ENCODE measurements around the gene PRAC1. TPM values are rescaled to one million over a fixed set of nuclear protein-coding genes. Genes with fewer than 3 reads are reported as not detected.

The PRAC1 gene
- total RNA-seq, 2 donors from 2014 or later: not detected

- no peaks in the 10 kb centered on the region for H3K36me3 Mint-ChIP-seq (ENCODE audit: low read depth)
- H3K9me3 ChIP-seq (ENCODE audit: control insufficient read depth, low read length): no peaks in the 10 kb centered on the region
- no peaks in the 10 kb centered on the region for H3K9me3 Mint-ChIP-seq
- H3K27ac Mint-ChIP-seq: no peak overlapping the region
- H3K4me1 Mint-ChIP-seq: peaks cover 16% of the 10 kb centered on the region
- WGBS, 2 experiments (ENCODE audit: insufficient coverage in 1 of 2, insufficient read length in 1 of 2): 7 to 10% methylated on average over 27 to 32 of the region's 32 CpGs
- DNase-seq: peak; percentile 73
- no peak overlapping the region for H3K4me3 ChIP-seq (ENCODE audit: low read length)
- H3K27ac ChIP-seq (ENCODE audit: low read depth, low read length): no peak overlapping the region
- H3K9ac ChIP-seq (ENCODE audit: extremely low read depth, low read length, poor library complexity, severe bottlenecking): no peak overlapping the region
- H3K27me3 Mint-ChIP-seq (ENCODE audit: insufficient read depth): peaks cover 100% of the 10 kb centered on the region
- H3K27me3 ChIP-seq (ENCODE audit: control insufficient read depth, insufficient read depth, low read length, poor library complexity, severe bottlenecking): peaks cover 100% of the 10 kb centered on the region
- no peak overlapping the region for H3K4me3 Mint-ChIP-seq
- no peak for TF ChIP-seq CTCF (conservative IDR thresholded peaks at IDR 0.05)
- H3K4me1 ChIP-seq (ENCODE audit: control insufficient read depth, insufficient read depth, low read length): peaks cover 9% of the 10 kb centered on the region
- H3K36me3 ChIP-seq (ENCODE audit: control insufficient read depth, insufficient read depth, low read length): no peaks in the 10 kb centered on the region
Measured at GRCh38 chr17:48749621-48750553, 27.6 kb upstream of the PRAC1 start.

GRCh38 chr17:48748718-48749566, 26.6 kb upstream of the PRAC1 start:
- H3K4me1 Mint-ChIP-seq: peaks cover 16% of the 10 kb centered on the region
- Histone ChIP-seq H3K4me1 (ENCODE audit: control insufficient read depth, insufficient read depth, low read length) (peaks cover 9% of the 10 kb centered on the region), H3K27me3 (ENCODE audit: control insufficient read depth, insufficient read depth, low read length, poor library complexity, severe bottlenecking) (peaks cover 100% of the 10 kb centered on the region)

More at GRCh38 chr17:48748718-48749566, 26.6 kb upstream of the PRAC1 start:
- Mint-ChIP-seq H3K36me3 (ENCODE audit: low read depth) (no peaks in the 10 kb centered on the region), H3K27me3 (ENCODE audit: insufficient read depth) (peaks cover 100% of the 10 kb centered on the region), H3K27ac (no peak overlapping the region), H3K4me3 (no peak overlapping the region), H3K9me3 (no peaks in the 10 kb centered on the region)
- TF ChIP-seq CTCF (conservative IDR thresholded peaks at IDR 0.05): no peak
- Histone ChIP-seq H3K27ac (ENCODE audit: low read depth, low read length) (no peak overlapping the region), H3K9ac (ENCODE audit: extremely low read depth, low read length, poor library complexity, severe bottlenecking) (no peak overlapping the region), H3K4me3 (ENCODE audit: low read length) (no peak overlapping the region), H3K36me3 (ENCODE audit: control insufficient read depth, insufficient read depth, low read length) (no peaks in the 10 kb centered on the region), H3K9me3 (ENCODE audit: control insufficient read depth, low read length) (no peaks in the 10 kb centered on the region)
- no peak for DNase-seq
- 26 to 30% methylated on average over 3 to 14 of the region's 16 CpGs for WGBS, 2 experiments (ENCODE audit: insufficient coverage in 1 of 2, insufficient read length in 1 of 2)

Measured in endodermal cell (in vitro differentiated cells).